BJ (cell line): ENCODE data around the gene NAGLU. TPM values are rescaled to one million over a fixed set of nuclear protein-coding genes. Genes with fewer than 3 reads are reported as not detected.
"Not testable (repeated sequence)": the region's sequence is repeated elsewhere in the genome, so short reads cannot be mapped to it uniquely, and the experiment has no call there.

Experiments
- CTCF ChIA-PET: fragments of 350-600 bp; formaldehyde crosslinking; extraction: SDS; loops from one replicate; lab custom pipeline; 2021; ENCODE audit warnings: antibody characterized with exemption, inconsistent platforms; lab: Yijun Ruan, JAX
- POLR2A ChIA-PET: fragments of 300-600 bp; sonication (Branson Sonifier 250); formaldehyde crosslinking; extraction: SDS; loops from one replicate; lab custom pipeline; 2021; ENCODE audit warnings: antibody characterized with exemption; lab: Charles Lee
- DNase-seq: peaks from one replicate; pipeline ENCODE4 v3.0.0-alpha.2; 2011; ENCODE audit warnings: low read depth
- H3K27me3 ChIP-seq: 2 replicates; pipeline ENCODE4 v1.6.0; 2011; ENCODE audit warnings: low read length; ENCODE audit not compliant: control insufficient read depth, insufficient read depth
- H3K36me3 ChIP-seq: 2 replicates; pipeline ENCODE4 v1.5.1; 2011; ENCODE audit warnings: low read length; ENCODE audit not compliant: control insufficient read depth, insufficient read depth
- H3K4me3 ChIP-seq: 2 replicates; pipeline ENCODE4 v1.5.1; 2011; ENCODE audit warnings: low read depth, mild to moderate bottlenecking, control low read depth, low read length
- CTCF ChIP-seq: IDR thresholded peaks from 2 replicates; pipeline ENCODE4 v1.5.1; 2011; ENCODE audit warnings: low read depth, mild to moderate bottlenecking, control low read depth, inconsistent platforms, low read length, moderate library complexity; ENCODE audit not compliant: insufficient read depth
- polyA plus RNA-seq: library from polyadenylated mRNA; depleted of rRNA; stranded (reverse); fragments of >200 nt; gene quantifications from 2 replicates; pipeline ENCODE4 v1.2.3, GENCODE V29; 2011

NAGLU gene
- polyA plus RNA-seq, 1 experiment, result 45.3 TPM

GRCh38 chr17:42547698-42548069 is 11.6 kb downstream of the NAGLU start:
- H3K36me3 ChIP-seq, result peaks cover 9% of the 10 kb centered on the region
- POLR2A ChIA-PET, result no interaction called here
- H3K27me3 ChIP-seq, result no peaks in the 10 kb centered on the region
- CTCF ChIA-PET, result interaction anchor here (1.1 to 1.4 kb wide), 2 partner anchors 12 to 20 kb away, joined by 3 to 4 read pairs; no protein-coding TSS in a partner anchor
- DNase-seq, result no peak
- TF ChIP-seq CTCF, result no peak
- no peak overlapping the region for H3K4me3 ChIP-seq

- CTCF ChIA-PET, result interaction anchor here (0.8 to 1.4 kb wide), 4 partner anchors 12 to 138 kb away, joined by 3 to 4 read pairs (median 3); no protein-coding TSS in a partner anchor
- peak; percentile 35; the same call in 1 of the 2 replicates for TF ChIP-seq CTCF
- no peak for DNase-seq
- POLR2A ChIA-PET, result no interaction called here
- H3K36me3 ChIP-seq, result peaks cover 5% of the 10 kb centered on the region
- H3K4me3 ChIP-seq, result peak overlapping the region; percentile 31
- no peaks in the 10 kb centered on the region for H3K27me3 ChIP-seq
Observed at GRCh38 chr17:42548070-42548837, 12.2 kb downstream of the NAGLU start.

- POLR2A ChIA-PET, result no interaction called here
- Histone ChIP-seq H3K27me3 (no peaks in the 10 kb centered on the region), H3K4me3 (no peak overlapping the region), H3K36me3 (no peaks in the 10 kb centered on the region)
- CTCF ChIA-PET, result interaction anchor here (0.8 to 1.4 kb wide), 5 partner anchors 11 to 137 kb away, joined by 3 to 4 read pairs (median 3); no protein-coding TSS in a partner anchor
- no peak for TF ChIP-seq CTCF
- no peak for DNase-seq
Observed at GRCh38 chr17:42548993-42549755, 13.1 kb downstream of the NAGLU start.

DNA sequence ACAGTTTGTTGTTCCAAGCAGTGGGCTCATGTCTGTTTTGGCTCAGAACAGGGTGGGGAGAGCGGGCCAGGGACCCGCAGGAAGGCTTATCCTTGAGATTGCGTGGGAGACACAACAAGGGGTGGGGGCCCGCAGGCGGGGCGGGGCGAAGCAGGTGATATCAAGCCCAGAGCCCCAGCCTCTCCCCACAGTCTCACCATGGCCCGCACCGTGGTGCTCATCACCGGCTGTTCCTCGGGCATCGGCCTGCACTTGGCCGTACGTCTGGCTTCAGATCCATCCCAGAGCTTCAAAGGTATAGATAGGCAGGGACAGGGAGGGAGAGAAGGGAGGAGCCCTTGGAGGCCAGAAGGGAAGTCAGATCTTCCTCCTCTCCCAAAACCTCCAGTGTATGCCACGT is 16.7 kb downstream of the NAGLU start, which contains the start of gene HSD17B1:
Gene HSD17B1 (plus strand): TSS at position 188 of the 400 bp plus-strand sequence. CDS start 11 bp downstream, at position 199.
- H3K27me3 ChIP-seq, H3K36me3 ChIP-seq, DNase-seq: not testable (repeated sequence)
- H3K4me3 ChIP-seq, result peak within 1 kb of the TSS; percentile 95
- ChIA-PET POLR2A (interaction anchor here (0.6 kb wide), 1 partner anchor 395 kb away, joined by 5 read pairs; no protein-coding TSS in a partner anchor), CTCF (interaction anchor here (1.8 kb wide), 1 partner anchor 26 kb away, joined by 4 read pairs; no protein-coding TSS in a partner anchor)

- no peak for DNase-seq
- Histone ChIP-seq H3K4me3 (no peak overlapping the region), H3K36me3 (no peaks in the 10 kb centered on the region; the same call in 1 of the 2 replicates), H3K27me3 (no peaks in the 10 kb centered on the region)
- TF ChIP-seq CTCF, result no peak
- CTCF ChIA-PET, result interaction anchor here (1.1 to 1.8 kb wide), 3 partner anchors 25 to 485 kb away, joined by 3 to 4 read pairs (median 4); no protein-coding TSS in a partner anchor
- POLR2A ChIA-PET, result interaction anchor here (0.6 kb wide), 1 partner anchor 395 kb away, joined by 5 read pairs; no protein-coding TSS in a partner anchor
Observed at GRCh38 chr17:42553161-42553818, 17.2 kb downstream of the NAGLU start.
